Immature natural killer cell (primary cell): ENCODE results near the gene ZBTB7C. TPM values are rescaled to one million over a fixed set of nuclear protein-coding genes. Genes with fewer than 3 reads are reported as not detected.

Experiments
- DNase-seq, 3 donors: peaks; one replicate each; pipeline ENCODE4 v3.0.0; 2022; ENCODE audit warnings: mixed read lengths in 1 of 3
- H3K27ac Mint-ChIP-seq, 6 donors: one replicate each; pipeline ENCODE4 v1.8.0; 2020; ENCODE audit warnings: mixed read lengths in 6 of 6, mild to moderate bottlenecking in 5 of 6, inconsistent platforms in 4 of 6, moderate library complexity in 3 of 6
- H3K27me3 Mint-ChIP-seq, 3 donors: one replicate each; pipeline ENCODE4 v1.8.0; 2020 to 2021; ENCODE audit warnings: low read depth in 3 of 3, mild to moderate bottlenecking in 3 of 3, mixed read lengths in 3 of 3, moderate library complexity in 3 of 3, inconsistent platforms in 1 of 3
- H3K36me3 Mint-ChIP-seq, 3 donors: one replicate each; pipeline ENCODE4 v1.8.0; 2020; ENCODE audit warnings: mixed read lengths in 3 of 3, inconsistent platforms in 2 of 3, mild to moderate bottlenecking in 2 of 3
- H3K4me1 Mint-ChIP-seq, 2 donors: one replicate each; pipeline ENCODE4 v1.8.0; 2020; ENCODE audit warnings: inconsistent platforms in 2 of 2, mild to moderate bottlenecking in 2 of 2, mixed read lengths in 2 of 2, moderate library complexity in 1 of 2
- H3K4me3 Mint-ChIP-seq, 5 donors: one replicate each; pipeline ENCODE4 v1.8.0; 2020; ENCODE audit warnings: mild to moderate bottlenecking in 5 of 5, mixed read lengths in 5 of 5, inconsistent platforms in 3 of 5, moderate library complexity in 3 of 5
- H3K9me3 Mint-ChIP-seq, 6 donors: one replicate each; pipeline ENCODE4 v1.8.0; 2020; ENCODE audit warnings: mild to moderate bottlenecking in 6 of 6, mixed read lengths in 6 of 6, inconsistent platforms in 4 of 6, moderate library complexity in 3 of 6
- polyA plus RNA-seq, 3 donors: library from polyadenylated mRNA; unstranded; fragments of 300-500 nt; fragmentation: Illumina TruSeq; gene quantifications; one replicate each; pipeline ENCODE4 v1.2.3, GENCODE V29; 2021

The ZBTB7C gene
- polyA plus RNA-seq, 3 donors from 2014 or later = not detected

- H3K4me3 Mint-ChIP-seq = peak overlapping the region in 1 of 5 donors; percentile 34
- H3K27me3 Mint-ChIP-seq = peaks cover 0 to 6% (median 0%) of the 10 kb centered on the region in 3 donors
- H3K36me3 Mint-ChIP-seq = no peaks in the 10 kb centered on the region
- H3K27ac Mint-ChIP-seq = no peak overlapping the region
- H3K9me3 Mint-ChIP-seq = no peaks in the 10 kb centered on the region
- no peaks in the 10 kb centered on the region for H3K4me1 Mint-ChIP-seq
- DNase-seq = no peak
These were observed 325.0 kb downstream of the ZBTB7C start for GRCh38 chr18:48084041-48084757.

- H3K36me3 Mint-ChIP-seq = no peaks in the 10 kb centered on the region
- no peak overlapping the region for H3K4me3 Mint-ChIP-seq
These were observed 328.6 kb downstream of the ZBTB7C start for GRCh38 chr18:48080546-48080945.

GRCh38 chr18:48079885-48080284 is 329.3 kb downstream of the ZBTB7C start:
- no peak overlapping the region for H3K27ac Mint-ChIP-seq
- H3K36me3 Mint-ChIP-seq = no peaks in the 10 kb centered on the region
- no peaks in the 10 kb centered on the region for H3K4me1 Mint-ChIP-seq
- H3K27me3 Mint-ChIP-seq = peaks cover 0 to 4% (median 3%) of the 10 kb centered on the region in 3 donors
- H3K4me3 Mint-ChIP-seq = no peak overlapping the region
- peaks cover 0 to 1% (median 0%) of the 10 kb centered on the region in 6 donors for H3K9me3 Mint-ChIP-seq
- DNase-seq = no peak

More at GRCh38 chr18:48080546-48080945, 328.6 kb downstream of the ZBTB7C start:
- Mint-ChIP-seq H3K27ac (no peak overlapping the region), H3K9me3 (peaks cover 0 to 1% (median 0%) of the 10 kb centered on the region in 6 donors), H3K27me3 (peaks cover 0 to 4% (median 0%) of the 10 kb centered on the region in 3 donors), H3K4me1 (no peaks in the 10 kb centered on the region)
- DNase-seq = no peak

GRCh38 chr18:48078448-48078847 is 330.7 kb downstream of the ZBTB7C start:
- H3K4me3 Mint-ChIP-seq = no peak overlapping the region
- H3K27ac Mint-ChIP-seq = no peak overlapping the region
- no peaks in the 10 kb centered on the region for H3K36me3 Mint-ChIP-seq

GRCh38 chr18:48077291-48077690 is 331.9 kb downstream of the ZBTB7C start:
- H3K4me1 Mint-ChIP-seq = no peaks in the 10 kb centered on the region
- no peak overlapping the region for H3K4me3 Mint-ChIP-seq
- H3K36me3 Mint-ChIP-seq = no peaks in the 10 kb centered on the region
- no peak overlapping the region for H3K27ac Mint-ChIP-seq
- peaks cover 0 to 5% (median 2%) of the 10 kb centered on the region in 3 donors for H3K27me3 Mint-ChIP-seq
- no peak for DNase-seq
- peaks cover 0 to 1% (median 0%) of the 10 kb centered on the region in 6 donors for H3K9me3 Mint-ChIP-seq

More at GRCh38 chr18:48078448-48078847, 330.7 kb downstream of the ZBTB7C start:
- peaks cover 0 to 5% (median 4%) of the 10 kb centered on the region in 3 donors for H3K27me3 Mint-ChIP-seq
- H3K9me3 Mint-ChIP-seq = peaks cover 0 to 1% (median 0%) of the 10 kb centered on the region in 6 donors
- no peak for DNase-seq
- no peaks in the 10 kb centered on the region for H3K4me1 Mint-ChIP-seq

GRCh38 chr18:48076461-48076860 is 332.7 kb downstream of the ZBTB7C start:
- peaks cover 0 to 1% (median 0%) of the 10 kb centered on the region in 6 donors for H3K9me3 Mint-ChIP-seq
- H3K27ac Mint-ChIP-seq = no peak overlapping the region
- H3K36me3 Mint-ChIP-seq = no peaks in the 10 kb centered on the region
- H3K4me1 Mint-ChIP-seq = no peaks in the 10 kb centered on the region
- DNase-seq = no peak
- peaks cover 0 to 5% (median 0%) of the 10 kb centered on the region in 3 donors for H3K27me3 Mint-ChIP-seq
- no peak overlapping the region for H3K4me3 Mint-ChIP-seq

- Mint-ChIP-seq H3K9me3 (peaks cover 0 to 1% (median 0%) of the 10 kb centered on the region in 6 donors), H3K4me1 (no peaks in the 10 kb centered on the region), H3K36me3 (no peaks in the 10 kb centered on the region), H3K27me3 (peaks cover 0 to 5% (median 0%) of the 10 kb centered on the region in 3 donors), H3K4me3 (no peak overlapping the region), H3K27ac (no peak overlapping the region)
- DNase-seq = no peak
These were observed 333.5 kb downstream of the ZBTB7C start for GRCh38 chr18:48075707-48076093.

- Mint-ChIP-seq H3K27me3 (peaks cover 0 to 5% (median 0%) of the 10 kb centered on the region in 3 donors), H3K4me1 (no peaks in the 10 kb centered on the region), H3K4me3 (no peak overlapping the region), H3K9me3 (peaks cover 0 to 1% (median 0%) of the 10 kb centered on the region in 6 donors), H3K27ac (no peak overlapping the region), H3K36me3 (no peaks in the 10 kb centered on the region)
- no peak for DNase-seq
These were observed 334.1 kb downstream of the ZBTB7C start for GRCh38 chr18:48074929-48075706.

GRCh38 chr18:48073211-48073930 is 335.8 kb downstream of the ZBTB7C start:
- no peak for DNase-seq
- Mint-ChIP-seq H3K27ac (no peak overlapping the region), H3K27me3 (peaks cover 0 to 5% (median 0%) of the 10 kb centered on the region in 3 donors), H3K36me3 (no peaks in the 10 kb centered on the region), H3K4me3 (no peak overlapping the region), H3K9me3 (peaks cover 0 to under 1% (median 0%) of the 10 kb centered on the region in 6 donors), H3K4me1 (no peaks in the 10 kb centered on the region)

GRCh38 chr18:48072428-48073204 is 336.6 kb downstream of the ZBTB7C start:
- Mint-ChIP-seq H3K4me1 (no peaks in the 10 kb centered on the region), H3K9me3 (no peaks in the 10 kb centered on the region), H3K4me3 (no peak overlapping the region), H3K27me3 (peaks cover 0 to 5% (median 0%) of the 10 kb centered on the region in 3 donors), H3K27ac (no peak overlapping the region), H3K36me3 (no peaks in the 10 kb centered on the region)
- DNase-seq = no peak

GRCh38 chr18:48068916-48069445 is 340.2 kb downstream of the ZBTB7C start:
- H3K4me3 Mint-ChIP-seq = no peak overlapping the region
- H3K27ac Mint-ChIP-seq = no peak overlapping the region
- no peaks in the 10 kb centered on the region for H3K4me1 Mint-ChIP-seq
- no peak for DNase-seq
- peaks cover 2 to 4% (median 3%) of the 10 kb centered on the region in 3 donors for H3K27me3 Mint-ChIP-seq
- no peaks in the 10 kb centered on the region for H3K9me3 Mint-ChIP-seq
- H3K36me3 Mint-ChIP-seq = no peaks in the 10 kb centered on the region

- H3K9me3 Mint-ChIP-seq = no peaks in the 10 kb centered on the region
- H3K27ac Mint-ChIP-seq = no peak overlapping the region
- H3K4me1 Mint-ChIP-seq = no peaks in the 10 kb centered on the region
- DNase-seq = no peak
- H3K27me3 Mint-ChIP-seq = peaks cover 1 to 4% (median 3%) of the 10 kb centered on the region in 3 donors
- H3K4me3 Mint-ChIP-seq = no peak overlapping the region
- H3K36me3 Mint-ChIP-seq = no peaks in the 10 kb centered on the region
These were observed 342.9 kb downstream of the ZBTB7C start for GRCh38 chr18:48066225-48066652.

GRCh38 chr18:48065601-48065995 is 343.6 kb downstream of the ZBTB7C start:
- no peak overlapping the region for H3K27ac Mint-ChIP-seq
- no peaks in the 10 kb centered on the region for H3K9me3 Mint-ChIP-seq
- no peak for DNase-seq
- no peaks in the 10 kb centered on the region for H3K36me3 Mint-ChIP-seq
- no peaks in the 10 kb centered on the region for H3K4me1 Mint-ChIP-seq
- H3K4me3 Mint-ChIP-seq = no peak overlapping the region
- H3K27me3 Mint-ChIP-seq = peaks cover 1 to 4% (median 3%) of the 10 kb centered on the region in 3 donors
